ENCODE data around the gene LRRC72. TPM values are rescaled to one million over a fixed set of nuclear protein-coding genes. Genes with fewer than 3 reads are reported as not detected.

LRRC72 gene
- total RNA-seq, 4 donors from 2014 or later = not detected

- no peak for TF ChIP-seq EP300 (IDR thresholded peaks at IDR 0.05; ENCODE audit: low read depth)
- TF ChIP-seq, protein P1, sequence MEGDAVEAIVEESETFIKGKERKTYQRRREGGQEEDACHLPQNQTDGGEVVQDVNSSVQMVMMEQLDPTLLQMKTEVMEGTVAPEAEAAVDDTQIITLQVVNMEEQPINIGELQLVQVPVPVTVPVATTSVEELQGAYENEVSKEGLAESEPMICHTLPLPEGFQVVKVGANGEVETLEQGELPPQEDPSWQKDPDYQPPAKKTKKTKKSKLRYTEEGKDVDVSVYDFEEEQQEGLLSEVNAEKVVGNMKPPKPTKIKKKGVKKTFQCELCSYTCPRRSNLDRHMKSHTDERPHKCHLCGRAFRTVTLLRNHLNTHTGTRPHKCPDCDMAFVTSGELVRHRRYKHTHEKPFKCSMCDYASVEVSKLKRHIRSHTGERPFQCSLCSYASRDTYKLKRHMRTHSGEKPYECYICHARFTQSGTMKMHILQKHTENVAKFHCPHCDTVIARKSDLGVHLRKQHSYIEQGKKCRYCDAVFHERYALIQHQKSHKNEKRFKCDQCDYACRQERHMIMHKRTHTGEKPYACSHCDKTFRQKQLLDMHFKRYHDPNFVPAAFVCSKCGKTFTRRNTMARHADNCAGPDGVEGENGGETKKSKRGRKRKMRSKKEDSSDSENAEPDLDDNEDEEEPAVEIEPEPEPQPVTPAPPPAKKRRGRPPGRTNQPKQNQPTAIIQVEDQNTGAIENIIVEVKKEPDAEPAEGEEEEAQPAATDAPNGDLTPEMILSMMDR (IDR thresholded peaks at IDR 0.05) = no peak
- no peak for TF ChIP-seq POLR2A (IDR thresholded peaks at IDR 0.05)
- no peak for TF ChIP-seq POLR2AphosphoS5 (IDR thresholded peaks at IDR 0.05)
- Histone ChIP-seq H3K4me1 (peaks cover 0 to 22% (median 3%) of the 10 kb centered on the region in 4 donors), H3K27ac (peak overlapping the region in 1 of 4 donors; percentile 45), H3K9me3 (no peaks in the 10 kb centered on the region), H3K4me3 (no peak overlapping the region), H3K36me3 (no peaks in the 10 kb centered on the region), H3K27me3 (no peaks in the 10 kb centered on the region)
- DNase-seq = no peak
- in situ Hi-C loops (cut with MboI; ENCODE audit: low pct_ligation_motif_present in 1 of 4, low pct_unique_long_range_greater_than_20kb in 1 of 4, low sequenced_read_pairs in 3 of 4) (no loop called here), intact Hi-C loops (cut with DNase I; ENCODE audit: low total_unique reads) (no loop called here)
- 47 to 63% methylated on average over 2 of the region's 2 CpGs for WGBS, 2 donors (ENCODE audit: low coverage in 1 of 2)
Observed at GRCh38 chr7:16491148-16491547, 35.5 kb upstream of the LRRC72 start.

DNA sequence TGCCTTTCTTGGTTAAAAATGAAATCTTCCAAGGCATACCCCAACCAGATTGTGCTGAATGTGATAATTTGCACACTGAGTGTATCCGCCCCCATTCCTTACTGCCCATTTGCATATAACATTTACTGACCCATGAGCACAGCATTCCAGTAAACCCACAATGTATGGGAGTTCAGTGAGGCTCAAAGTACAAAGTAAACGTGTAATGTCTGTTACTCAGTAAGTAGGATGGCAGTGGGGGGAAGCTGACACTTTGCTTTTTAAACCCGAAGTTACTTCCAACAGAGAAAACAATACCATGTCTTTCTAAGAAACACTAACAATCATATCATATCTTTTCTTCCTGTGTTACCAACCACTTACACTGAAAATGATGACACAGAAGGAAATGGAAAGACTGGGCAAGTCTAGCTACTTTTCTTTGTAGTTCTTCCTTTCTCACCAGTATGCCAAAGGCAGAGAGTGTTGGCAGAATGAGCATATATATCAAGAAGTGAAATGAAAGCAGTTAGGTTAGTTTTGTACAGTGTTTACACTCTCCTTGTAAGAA is 34.0 kb upstream of the LRRC72 start:
- 33 to 55% methylated on average over 3 of the region's 3 CpGs for WGBS, 2 donors (ENCODE audit: low coverage in 1 of 2)

GRCh38 chr7:16493266-16493665 is 33.4 kb upstream of the LRRC72 start:
- Histone ChIP-seq H3K4me3 (no peak overlapping the region), H3K36me3 (no peaks in the 10 kb centered on the region), H3K27ac (peak overlapping the region in 3 of 4 donors; percentile 46 to 68 (median 60)), H3K4me1 (peaks cover 0 to 22% (median 3%) of the 10 kb centered on the region in 4 donors), H3K27me3 (no peaks in the 10 kb centered on the region), H3K9me3 (no peaks in the 10 kb centered on the region)
- TF ChIP-seq EP300 (IDR thresholded peaks at IDR 0.05; ENCODE audit: low read depth) (no peak), POLR2AphosphoS5 (IDR thresholded peaks at IDR 0.05) (no peak), POLR2A (IDR thresholded peaks at IDR 0.05) (no peak)
- TF ChIP-seq, protein P1 (IDR thresholded peaks at IDR 0.05) = no peak
- intact Hi-C loops (cut with DNase I; ENCODE audit: low total_unique reads) (no loop called here), in situ Hi-C loops (cut with MboI; ENCODE audit: low pct_ligation_motif_present in 1 of 4, low pct_unique_long_range_greater_than_20kb in 1 of 4, low sequenced_read_pairs in 3 of 4) (no loop called here)
- WGBS, 2 donors (ENCODE audit: low coverage in 1 of 2) = 80 to 82% methylated on average over 2 of the region's 2 CpGs
- no peak for DNase-seq

More for the DNA sequence above, 34.0 kb upstream of the LRRC72 start:
- Histone ChIP-seq H3K36me3 (no peaks in the 10 kb centered on the region), H3K27ac (peak overlapping the region in 3 of 4 donors; percentile 46 to 68 (median 60)), H3K4me3 (no peak overlapping the region), H3K9me3 (no peaks in the 10 kb centered on the region), H3K27me3 (no peaks in the 10 kb centered on the region), H3K4me1 (peaks cover 0 to 22% (median 3%) of the 10 kb centered on the region in 4 donors)
- in situ Hi-C loops (cut with MboI; ENCODE audit: low pct_ligation_motif_present in 1 of 4, low pct_unique_long_range_greater_than_20kb in 1 of 4, low sequenced_read_pairs in 3 of 4) (no loop called here), intact Hi-C loops (cut with DNase I; ENCODE audit: low total_unique reads) (no loop called here)
- no peak for DNase-seq
- TF ChIP-seq POLR2AphosphoS5 (IDR thresholded peaks at IDR 0.05) (no peak), EP300 (IDR thresholded peaks at IDR 0.05; ENCODE audit: low read depth) (no peak), POLR2A (IDR thresholded peaks at IDR 0.05) (no peak)
- TF ChIP-seq, protein P1 (IDR thresholded peaks at IDR 0.05) = no peak

DNA sequence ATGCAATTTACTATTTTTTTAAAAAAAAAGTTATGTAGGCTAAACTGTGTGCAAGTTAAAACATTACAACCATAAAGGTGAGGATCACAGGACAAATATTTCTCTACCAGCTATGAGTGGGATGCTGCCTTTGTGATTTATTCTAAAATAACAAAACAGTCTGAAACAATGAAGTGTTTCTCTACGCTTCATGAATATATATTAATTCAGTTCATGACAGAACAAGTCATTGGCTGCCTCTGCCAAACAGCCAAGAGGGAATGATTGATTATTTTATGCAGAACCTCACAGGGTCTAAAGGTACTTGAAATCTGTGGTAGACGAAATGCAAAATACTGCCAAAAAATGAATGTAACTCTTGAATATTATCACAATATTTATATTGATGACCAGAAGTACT is 32.1 kb upstream of the LRRC72 start:
- WGBS, 2 donors (ENCODE audit: low coverage in 1 of 2) = 76 to 78% methylated on average over 2 of the region's 2 CpGs
- intact Hi-C loops (cut with DNase I; ENCODE audit: low total_unique reads) = no loop called here
- no peaks in the 10 kb centered on the region for H3K36me3 ChIP-seq
- peaks cover 0 to 22% (median 3%) of the 10 kb centered on the region in 4 donors for H3K4me1 ChIP-seq
- H3K9me3 ChIP-seq = no peaks in the 10 kb centered on the region
- in situ Hi-C loops (cut with MboI; ENCODE audit: low pct_ligation_motif_present in 1 of 4, low pct_unique_long_range_greater_than_20kb in 1 of 4, low sequenced_read_pairs in 3 of 4) = no loop called here
- TF ChIP-seq, protein P1 (IDR thresholded peaks at IDR 0.05) = no peak
- TF ChIP-seq POLR2A (IDR thresholded peaks at IDR 0.05) = no peak
- TF ChIP-seq POLR2AphosphoS5 (IDR thresholded peaks at IDR 0.05) = no peak
- no peak for TF ChIP-seq EP300 (IDR thresholded peaks at IDR 0.05; ENCODE audit: low read depth)
- DNase-seq = no peak
- H3K27ac ChIP-seq = no peak overlapping the region
- no peaks in the 10 kb centered on the region for H3K27me3 ChIP-seq
- no peak overlapping the region for H3K4me3 ChIP-seq

Measured in transverse colon (tissue), 4 donors.